GM10847 (cell line): Measurements from ENCODE around the gene ROR2.

Source experiments
- POLR2A ChIP-seq: IDR thresholded peaks from 2 replicates; pipeline ENCODE4 v1.6.1; 2011; ENCODE audit not compliant: insufficient read length; ENCODE audit errors: extremely low read depth

ROR2 gene

GRCh38 chr9:91683269-91683668 is 266.8 kb downstream of the ROR2 start:
- no peak for TF ChIP-seq POLR2A

- TF ChIP-seq POLR2A: no peak
Observed at GRCh38 chr9:91682806-91683205, 267.2 kb downstream of the ROR2 start.

DNA sequence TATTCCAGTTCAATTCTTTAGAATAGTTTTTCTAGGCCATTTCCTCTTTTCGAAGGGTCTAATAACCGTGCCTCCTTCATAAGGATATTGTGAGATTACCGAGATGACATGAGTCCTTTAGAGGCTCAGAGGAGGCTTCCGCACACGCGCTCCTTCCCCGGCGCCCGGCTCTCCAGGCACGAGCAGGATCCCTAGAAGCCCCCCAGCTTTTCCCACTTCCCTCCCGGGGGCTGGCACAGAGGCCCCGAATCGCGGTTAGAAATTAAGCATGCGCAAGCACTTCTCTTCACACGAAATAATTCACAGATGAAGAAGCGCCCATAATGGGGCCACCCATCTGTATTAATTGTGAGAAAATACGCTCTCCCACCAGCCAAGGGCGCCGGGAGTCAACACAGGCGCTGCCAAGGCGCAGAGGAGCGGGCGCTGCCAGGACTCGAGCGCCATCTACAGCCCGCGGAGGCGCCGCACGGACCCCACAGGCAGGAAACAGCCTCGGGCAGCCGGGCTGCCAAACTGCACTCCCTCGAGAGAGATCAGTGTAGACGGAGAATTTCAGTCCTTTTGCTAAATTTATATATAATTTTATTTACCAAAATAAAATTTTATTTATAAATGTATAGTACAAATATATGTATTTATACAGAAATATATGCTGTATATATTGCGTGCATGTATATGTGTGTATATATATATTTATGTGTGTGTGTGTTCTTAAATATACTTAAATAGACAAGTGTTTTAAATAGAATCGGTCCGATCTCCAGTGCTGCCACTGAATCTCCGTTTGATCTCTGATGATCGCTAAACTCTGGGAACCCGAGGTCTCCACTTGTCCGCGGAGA is 268.3 kb downstream of the ROR2 start:
- TF ChIP-seq POLR2A: no peak

- no peak for TF ChIP-seq POLR2A
Observed at GRCh38 chr9:91680998-91681397, 269.0 kb downstream of the ROR2 start.

DNA sequence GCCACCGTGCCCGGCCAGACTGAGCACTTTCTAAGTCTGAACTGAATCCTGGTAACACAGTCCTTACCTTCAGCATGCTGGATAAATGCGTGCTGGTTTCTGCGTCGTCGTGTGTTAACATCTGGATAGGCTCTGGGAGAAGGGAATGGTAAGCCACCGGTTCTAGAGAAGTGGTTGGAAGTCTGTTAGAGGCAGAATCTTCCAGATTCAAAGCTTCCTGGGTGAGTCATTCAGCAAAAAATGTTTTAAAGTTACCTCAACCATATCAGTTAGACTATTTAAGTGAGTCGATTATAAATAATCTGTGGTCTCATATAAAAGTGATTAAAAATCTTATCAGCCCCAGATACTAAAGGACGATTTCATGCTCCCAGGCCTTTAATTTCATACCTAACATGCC is 269.9 kb downstream of the ROR2 start:
- no peak for TF ChIP-seq POLR2A

GRCh38 chr9:91678807-91679580 is 271.0 kb downstream of the ROR2 start:
- TF ChIP-seq POLR2A: no peak

DNA sequence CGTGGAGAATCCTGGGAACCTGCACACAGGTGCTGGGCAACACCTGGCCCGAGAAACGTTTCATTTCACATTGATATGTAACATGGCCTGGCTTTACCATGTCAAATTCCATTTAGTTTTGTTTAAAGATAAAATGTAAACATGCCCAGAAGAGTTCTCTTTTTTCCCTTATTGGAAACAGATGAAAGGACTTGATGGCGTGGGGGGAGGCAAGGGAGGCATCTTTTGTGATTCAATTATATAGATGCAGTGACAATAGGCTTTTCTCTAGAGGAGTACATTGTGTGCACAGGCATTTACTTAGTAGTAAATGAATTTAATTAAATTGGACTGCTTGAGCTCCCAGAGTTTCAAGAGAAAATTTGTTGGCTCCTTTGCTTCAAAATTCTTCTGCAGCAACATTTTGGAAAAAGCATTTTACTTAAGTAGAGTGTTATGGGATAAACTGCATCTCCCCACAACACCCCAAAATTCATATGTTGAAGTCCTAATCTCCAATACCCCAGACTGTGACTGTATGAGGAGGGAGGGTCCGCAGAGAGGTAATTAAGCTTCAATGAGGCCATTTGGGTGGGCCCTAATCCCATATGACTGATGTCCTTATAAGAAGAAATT is 272.1 kb downstream of the ROR2 start:
- TF ChIP-seq POLR2A: no peak

DNA sequence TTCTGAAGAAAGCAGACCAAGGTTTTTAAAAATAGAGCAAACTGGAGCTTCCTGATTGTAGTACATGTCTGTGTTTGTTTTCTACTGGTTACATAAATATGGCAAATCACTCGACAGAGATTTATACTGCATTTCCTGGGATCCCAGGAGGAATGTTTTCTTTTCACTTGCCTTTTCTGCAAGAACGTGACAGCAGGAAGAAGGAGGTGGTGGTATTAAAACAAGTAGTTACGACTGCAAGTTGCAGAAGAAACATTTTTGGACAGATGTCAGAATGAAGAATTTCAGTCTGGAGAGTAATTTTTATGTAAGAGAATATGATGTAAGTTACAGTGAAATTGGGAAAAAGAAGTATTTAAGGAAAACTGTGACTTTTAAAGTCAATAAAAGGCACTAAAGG is 272.7 kb downstream of the ROR2 start:
- TF ChIP-seq POLR2A: no peak

DNA sequence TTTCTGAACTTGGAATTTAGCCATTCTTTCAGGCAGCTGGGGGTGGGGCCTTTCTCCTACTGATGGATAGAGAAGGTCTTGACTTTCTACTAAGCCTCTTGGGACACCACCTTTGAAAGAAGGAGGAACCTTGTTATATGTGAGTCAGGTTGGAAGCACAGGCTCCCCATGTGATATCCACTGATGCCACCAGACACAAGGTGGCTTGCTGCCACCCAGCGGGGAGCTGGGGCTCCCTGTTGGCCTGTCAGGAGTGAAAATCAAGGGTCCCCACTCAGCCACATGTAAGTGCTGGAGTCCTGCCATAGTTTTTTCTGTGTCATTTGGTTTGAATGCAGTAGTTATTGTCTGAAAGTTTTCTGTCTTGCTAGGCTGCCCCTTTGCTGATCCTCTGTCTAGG is 274.0 kb downstream of the ROR2 start:
- no peak for TF ChIP-seq POLR2A

- no peak for TF ChIP-seq POLR2A
Observed at GRCh38 chr9:91664663-91665062, 285.4 kb downstream of the ROR2 start.

DNA sequence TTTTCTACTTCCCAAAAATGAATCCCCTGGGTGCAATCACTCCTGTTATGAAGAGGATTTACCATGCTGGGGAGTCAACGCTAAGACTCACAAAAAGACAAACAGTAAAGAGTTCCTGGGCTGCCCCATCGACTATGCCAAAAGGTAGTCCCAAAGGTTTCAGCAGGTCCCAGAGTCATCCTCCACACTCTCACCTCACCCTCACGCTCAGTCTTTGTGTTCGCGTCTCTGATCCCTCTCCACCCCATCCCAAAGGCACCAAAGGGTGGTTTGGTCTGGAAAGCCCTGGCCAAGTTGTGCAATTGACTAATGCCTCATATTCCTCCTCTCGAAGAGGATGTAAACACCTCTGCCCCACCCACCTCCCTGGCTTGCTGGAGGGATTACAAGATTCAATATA is 286.2 kb downstream of the ROR2 start:
- no peak for TF ChIP-seq POLR2A

GRCh38 chr9:91661451-91661850 is 288.6 kb downstream of the ROR2 start:
- TF ChIP-seq POLR2A: no peak

- no peak for TF ChIP-seq POLR2A
Observed at GRCh38 chr9:91660521-91660920, 289.5 kb downstream of the ROR2 start.

GRCh38 chr9:91659529-91660495 is 290.2 kb downstream of the ROR2 start:
- TF ChIP-seq POLR2A: no peak

GRCh38 chr9:91658513-91659105 is 291.4 kb downstream of the ROR2 start:
- no peak for TF ChIP-seq POLR2A

- TF ChIP-seq POLR2A: no peak
Observed at GRCh38 chr9:91657501-91657900, 292.5 kb downstream of the ROR2 start.
